Suppressor macrophage treated with lipopolysaccharide for 1 hour (primary cell): ENCODE measurements around the gene ARHGEF38.

Experiments
- DNase-seq, 3 donors: peaks; one replicate each; pipeline ENCODE4 v3.0.0-alpha.2; 2020 to 2022

Gene ARHGEF38, protein sequence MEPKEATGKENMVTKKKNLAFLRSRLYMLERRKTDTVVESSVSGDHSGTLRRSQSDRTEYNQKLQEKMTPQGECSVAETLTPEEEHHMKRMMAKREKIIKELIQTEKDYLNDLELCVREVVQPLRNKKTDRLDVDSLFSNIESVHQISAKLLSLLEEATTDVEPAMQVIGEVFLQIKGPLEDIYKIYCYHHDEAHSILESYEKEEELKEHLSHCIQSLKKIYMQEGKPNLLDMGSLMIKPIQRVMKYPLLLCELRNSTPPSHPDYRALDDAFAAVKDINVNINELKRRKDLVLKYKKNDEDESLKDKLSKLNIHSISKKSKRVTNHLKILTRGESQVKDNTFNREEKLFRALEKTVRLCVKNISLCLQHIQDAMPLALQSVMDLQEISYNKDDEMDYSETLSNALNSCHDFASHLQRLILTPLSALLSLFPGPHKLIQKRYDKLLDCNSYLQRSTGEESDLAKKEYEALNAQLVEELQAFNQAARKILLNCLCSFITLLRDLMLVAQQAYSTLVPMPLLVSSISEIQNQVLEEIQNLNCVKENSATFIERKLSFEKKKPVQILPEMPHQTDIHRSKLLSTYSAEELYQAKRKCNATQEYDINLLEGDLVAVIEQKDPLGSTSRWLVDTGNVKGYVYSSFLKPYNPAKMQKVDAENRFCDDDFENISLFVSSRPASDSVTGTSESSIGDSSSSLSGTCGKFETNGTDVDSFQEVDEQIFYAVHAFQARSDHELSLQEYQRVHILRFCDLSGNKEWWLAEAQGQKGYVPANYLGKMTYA

DNA sequence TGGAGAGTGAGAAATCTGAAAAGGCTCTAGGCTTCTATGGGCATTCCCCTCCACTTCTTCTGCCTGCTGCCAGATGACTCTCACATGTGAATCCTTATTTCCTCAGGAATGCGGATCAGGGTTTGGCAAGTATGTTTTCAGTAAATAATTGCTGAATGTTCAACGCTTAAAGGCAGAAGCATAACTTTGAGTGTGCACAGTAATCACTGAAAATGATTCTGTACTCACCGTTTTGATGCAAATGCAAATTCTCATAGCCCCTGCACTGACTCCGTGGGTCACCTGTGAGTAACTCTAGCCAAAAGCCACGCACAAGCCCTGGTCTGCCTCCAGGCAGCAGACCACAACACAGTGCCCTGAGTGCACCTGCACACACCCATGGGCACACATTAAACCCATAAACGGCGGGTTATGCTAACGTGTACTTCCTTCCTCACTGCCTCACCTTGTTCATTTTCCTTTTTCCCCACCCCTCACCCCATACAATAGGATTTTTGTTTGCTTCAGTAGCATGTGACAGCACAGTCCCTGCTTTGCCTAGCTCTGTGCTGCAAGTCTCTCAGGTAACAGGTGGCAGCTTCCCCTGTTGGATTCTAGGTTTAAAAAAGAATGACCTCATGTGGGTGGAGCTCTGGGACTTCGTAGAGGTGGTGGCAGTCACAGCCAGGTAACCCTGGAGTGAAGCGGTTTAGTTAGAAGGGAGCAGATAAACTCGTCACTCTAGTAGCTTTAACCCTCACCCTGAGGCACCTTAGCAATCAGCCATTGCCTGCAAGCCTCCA is at the start of gene ARHGEF38:
TSS of gene ARHGEF38 (plus strand) at position 656 of the 782 bp plus-strand sequence. CDS start 146 bp downstream, outside the sequence.
- DNase-seq, result no peak

DNA sequence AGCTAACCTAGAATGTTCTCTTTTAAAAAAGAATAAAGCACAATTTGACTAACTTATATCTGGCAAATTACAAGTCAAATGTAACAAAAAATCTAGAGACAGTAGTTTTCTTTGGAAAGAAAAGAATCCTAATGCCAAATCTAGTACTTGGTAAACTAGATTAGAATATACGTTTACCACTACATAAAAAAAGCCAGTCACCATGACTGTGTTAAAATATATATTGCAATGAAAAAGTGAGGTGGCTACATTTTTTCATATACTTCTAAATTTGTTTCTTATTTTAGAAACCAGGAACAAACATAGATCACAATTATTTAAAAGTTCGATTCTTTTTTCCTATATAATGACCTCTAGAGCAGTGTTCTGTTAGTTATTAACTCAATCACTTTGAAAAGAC is 48.9 kb upstream of the ARHGEF38 start:
- no peak for DNase-seq

DNA sequence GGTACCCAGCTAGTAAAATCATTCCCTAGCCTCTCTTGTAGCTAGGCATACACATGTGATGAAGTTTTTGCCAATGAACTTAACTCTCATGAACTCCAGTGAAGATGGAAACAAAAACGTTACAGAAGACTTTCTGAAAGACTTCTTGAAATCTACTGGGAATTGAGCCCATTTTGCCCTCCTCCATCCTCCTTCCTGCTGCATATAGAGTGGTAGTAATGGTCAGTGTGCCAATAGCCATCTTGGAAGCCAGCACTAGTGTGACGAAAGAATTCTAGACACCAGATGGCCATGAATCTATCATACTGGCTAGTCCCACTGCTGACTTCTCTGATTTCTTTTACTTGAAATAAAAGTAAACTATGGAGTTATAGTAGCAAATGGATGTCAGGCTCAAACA is 47.7 kb upstream of the ARHGEF38 start:
- no peak for DNase-seq

DNA sequence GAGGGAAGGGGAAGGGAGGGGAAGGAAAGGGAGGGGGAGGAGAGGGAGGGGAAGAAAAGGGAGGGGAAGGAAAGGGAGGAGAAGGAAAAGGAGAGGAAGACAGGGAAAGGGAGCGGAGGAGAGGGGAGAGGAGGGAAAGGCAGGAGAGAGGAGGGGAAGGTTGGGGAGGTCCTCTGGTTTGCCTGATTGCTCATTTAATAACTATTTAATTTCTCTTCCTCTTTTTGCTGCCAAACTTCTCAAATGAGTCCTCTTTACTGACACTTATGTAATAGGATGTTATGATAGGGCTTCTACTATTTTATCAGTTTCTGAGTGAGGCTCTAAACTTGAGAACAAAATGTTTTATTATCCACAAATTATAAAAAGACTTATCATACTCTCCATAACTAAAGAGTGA is 43.1 kb upstream of the ARHGEF38 start:
- DNase-seq, result peak; percentile 8 to 37 (median 36)

DNA sequence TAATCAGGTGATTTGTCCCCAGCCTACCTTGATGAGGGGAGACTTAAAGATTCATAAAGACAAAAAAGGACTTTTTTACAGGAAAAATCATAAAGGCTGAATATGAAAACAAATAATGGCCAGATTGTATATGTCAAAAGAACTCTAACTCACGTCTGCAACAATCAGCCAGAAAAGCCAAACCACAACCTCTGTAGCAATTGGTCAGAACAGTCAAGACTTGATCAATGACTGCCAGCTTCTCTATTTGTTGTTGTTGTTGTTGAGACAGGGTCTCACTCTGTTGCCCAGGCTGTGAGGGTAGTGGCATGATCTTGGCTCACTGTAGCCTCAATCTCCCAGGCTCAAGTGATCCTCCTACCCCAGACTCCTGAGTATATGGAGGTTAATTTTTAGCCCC is 42.7 kb upstream of the ARHGEF38 start:
- DNase-seq, result no peak

DNA sequence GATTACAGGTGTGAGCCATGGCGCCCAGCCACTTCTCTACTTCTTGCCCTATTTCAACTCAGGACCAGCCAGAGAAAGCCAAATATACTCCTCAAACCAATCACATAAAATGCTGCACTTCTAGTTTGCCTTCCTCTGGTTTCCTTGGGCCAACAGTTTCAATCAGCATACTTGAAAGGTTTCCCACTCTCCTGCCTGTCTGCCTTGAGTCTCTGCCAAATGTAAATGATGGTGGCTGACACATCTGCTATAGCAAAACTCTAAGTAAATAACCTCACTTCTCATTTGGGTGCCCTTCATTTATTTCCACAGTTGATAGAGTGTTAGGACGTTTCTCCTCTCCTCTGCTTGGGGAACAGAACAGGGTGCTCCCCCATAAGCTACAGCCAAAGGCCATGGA is 42.2 kb upstream of the ARHGEF38 start:
- DNase-seq, result no peak

DNA sequence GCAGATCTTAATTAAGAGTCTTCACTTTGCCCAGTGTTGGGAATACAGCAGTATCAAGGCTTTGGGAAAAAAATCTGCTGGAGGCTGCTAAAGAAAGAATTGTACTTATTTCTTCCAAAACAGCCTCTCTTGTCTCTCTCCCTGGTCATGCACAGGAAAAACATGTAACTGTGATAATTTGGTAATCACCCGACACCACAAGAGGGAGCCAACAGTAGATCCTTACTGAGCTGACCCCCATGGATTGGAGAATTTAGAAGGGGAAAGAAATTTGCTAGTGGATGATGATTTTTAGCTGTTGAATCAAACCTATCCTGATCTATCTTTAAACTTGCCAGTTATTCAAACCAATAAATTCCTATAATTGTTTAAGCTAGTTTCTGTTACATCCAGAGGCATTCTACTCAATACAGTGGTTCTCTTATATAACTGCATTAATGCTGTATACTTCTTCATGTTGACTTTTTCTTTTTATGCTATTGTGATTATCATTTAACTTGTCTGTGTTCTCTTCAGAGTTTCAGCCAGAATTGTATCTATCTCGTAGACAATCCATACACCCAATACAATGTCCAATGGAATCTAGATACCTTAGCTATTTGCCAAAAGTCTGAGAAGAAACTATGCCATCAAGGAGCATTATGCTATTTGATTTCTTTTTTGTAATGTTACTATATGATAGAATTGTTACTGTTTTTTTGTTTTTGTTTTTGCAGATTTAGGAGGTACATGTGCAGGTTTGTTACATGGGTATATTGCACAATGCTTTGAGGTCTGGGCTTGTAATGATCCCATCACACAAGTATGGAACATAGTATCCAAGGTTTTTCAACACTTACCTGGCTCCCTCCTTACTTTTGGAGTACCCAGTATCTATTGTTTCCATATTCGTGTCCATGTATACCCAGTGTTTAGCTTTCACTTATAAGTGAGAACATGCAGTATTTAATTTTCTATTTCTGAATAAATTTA is 31.3 kb upstream of the ARHGEF38 start:
- DNase-seq, result peak; percentile 54 to 63 (median 60)

DNA sequence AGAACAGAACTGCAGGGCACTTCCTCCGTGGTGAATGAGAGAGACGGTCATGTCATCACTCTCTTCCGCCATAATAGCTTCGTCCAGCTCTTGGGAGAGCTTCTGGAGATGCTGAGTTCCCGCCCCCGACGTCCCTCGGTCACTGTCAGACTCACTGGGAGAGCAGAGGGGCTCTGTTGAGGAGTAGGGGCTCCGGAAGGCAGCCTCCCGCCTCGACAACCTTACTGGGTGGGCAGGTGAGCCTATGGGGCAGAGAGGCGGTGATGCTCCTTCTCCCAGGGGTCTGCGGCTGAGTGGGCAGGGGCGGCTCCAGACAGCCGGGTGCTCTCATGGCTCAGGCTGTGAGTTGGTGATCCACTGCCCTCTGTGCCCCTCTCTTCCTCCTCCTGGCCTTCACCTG is 25.8 kb upstream of the ARHGEF38 start:
- no peak for DNase-seq

DNA sequence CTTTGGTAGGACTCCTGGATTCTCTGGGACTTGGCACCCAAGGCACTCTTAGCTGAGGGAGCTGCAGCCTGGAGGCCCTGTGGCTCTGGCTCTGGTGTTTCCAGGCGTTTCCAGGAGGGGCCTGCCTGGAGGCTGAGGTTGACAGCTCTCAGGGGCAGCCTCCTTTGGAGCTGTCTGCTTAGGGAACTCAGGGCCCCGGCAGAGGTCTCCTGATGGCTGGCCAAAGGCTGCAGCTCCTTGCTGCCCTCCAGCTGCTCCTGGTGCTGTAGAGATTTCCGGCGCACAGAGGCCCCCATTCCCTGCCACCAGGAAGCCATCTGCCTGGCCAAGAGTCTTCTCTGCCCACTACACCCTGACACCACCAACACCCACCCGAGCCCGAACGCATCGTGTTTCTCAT is 25.3 kb upstream of the ARHGEF38 start:
- DNase-seq, result no peak

DNA sequence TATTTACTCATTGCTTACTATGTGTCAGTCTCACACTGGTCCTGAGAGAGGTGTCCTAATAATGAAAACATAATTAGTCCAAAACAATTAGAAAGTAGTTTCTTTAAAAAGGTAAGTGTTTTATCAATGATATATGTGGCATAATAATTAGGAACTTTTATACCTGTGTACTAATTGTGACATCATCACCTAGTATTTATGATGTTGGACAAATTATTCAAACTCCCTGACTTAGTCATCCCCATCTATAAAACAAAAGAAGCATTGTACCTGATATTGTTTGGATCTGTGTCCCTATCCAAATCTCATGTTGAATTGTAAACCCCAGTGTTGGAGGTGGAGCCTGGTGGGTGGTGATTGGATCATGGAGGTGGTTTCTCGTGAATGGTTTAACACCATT is 15.8 kb upstream of the ARHGEF38 start:
- DNase-seq, result peak in 1 of 3 donors; percentile 10

DNA sequence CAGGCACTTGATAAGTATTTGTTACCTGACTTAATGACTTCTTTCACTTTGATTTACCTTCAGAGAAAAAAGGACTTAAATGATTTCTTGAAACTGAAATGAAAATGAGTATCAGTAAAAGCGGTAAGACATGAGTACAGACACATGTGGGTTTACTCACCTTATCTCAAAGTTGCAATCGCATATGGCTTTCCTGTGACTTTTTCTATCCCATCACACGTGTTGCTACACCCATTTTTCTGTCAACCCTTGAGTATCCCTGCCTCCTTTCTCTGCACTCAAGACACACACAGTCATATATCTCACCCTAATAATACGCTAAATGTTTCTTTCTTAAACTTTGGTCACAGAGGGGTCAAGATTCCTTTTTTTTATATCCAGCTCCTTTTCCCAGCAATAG is 11.0 kb upstream of the ARHGEF38 start:
- no peak for DNase-seq

DNA sequence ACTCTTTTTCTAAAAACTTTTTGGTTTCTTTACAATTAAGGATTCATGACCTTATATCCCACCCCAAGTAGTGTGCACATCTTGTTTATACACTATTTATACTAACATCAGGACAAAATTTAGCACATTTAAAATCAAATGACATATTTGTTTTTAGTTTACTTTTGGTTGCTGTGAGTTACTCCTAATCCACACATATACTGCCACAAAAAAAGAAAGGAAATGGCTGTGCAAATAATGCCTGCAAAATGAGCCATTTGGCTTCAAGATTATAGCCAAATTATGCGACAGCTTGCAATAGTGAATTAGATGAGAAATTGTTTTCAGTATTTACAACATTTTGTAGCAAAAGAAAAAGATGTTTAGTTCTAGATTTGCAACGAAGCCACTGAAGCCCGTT is 10.4 kb upstream of the ARHGEF38 start:
- DNase-seq, result no peak

DNA sequence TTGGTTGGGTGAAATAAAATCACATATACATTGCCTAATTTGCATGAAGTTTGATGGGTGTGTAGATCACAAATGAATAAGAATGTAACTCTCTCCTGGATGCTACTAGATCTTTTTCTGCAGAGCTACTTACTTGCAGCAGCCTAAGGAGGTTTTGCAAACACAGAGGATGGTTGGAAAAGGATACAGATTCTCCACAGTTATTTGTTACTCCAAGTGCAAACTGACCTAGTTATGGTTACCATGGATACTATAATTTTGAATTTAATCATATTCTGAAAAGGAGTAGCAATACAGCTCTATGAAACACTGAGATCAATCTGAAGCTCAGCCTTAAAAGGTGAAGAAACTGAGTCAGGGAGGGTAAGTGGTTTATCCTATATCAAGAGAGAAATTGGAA is 9.1 kb upstream of the ARHGEF38 start:
- no peak for DNase-seq

DNA sequence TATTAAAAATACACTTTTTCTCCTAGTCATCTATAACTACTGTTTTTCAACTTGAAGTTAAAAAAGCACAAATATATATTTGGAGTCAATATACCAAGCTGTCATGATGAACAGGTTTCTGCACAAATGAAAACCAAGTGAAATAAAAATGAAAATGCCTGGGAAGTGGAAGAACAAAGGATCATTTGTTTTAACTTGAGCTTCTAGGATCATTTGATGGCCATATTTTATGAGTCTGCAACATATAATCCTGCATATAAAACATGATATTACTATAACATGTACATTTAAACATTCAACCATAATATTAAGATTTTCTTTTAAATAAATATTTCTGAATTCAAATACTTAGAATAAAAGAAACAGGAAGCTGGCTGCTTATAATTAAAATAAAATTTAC is 8.5 kb upstream of the ARHGEF38 start:
- DNase-seq, result no peak

DNA sequence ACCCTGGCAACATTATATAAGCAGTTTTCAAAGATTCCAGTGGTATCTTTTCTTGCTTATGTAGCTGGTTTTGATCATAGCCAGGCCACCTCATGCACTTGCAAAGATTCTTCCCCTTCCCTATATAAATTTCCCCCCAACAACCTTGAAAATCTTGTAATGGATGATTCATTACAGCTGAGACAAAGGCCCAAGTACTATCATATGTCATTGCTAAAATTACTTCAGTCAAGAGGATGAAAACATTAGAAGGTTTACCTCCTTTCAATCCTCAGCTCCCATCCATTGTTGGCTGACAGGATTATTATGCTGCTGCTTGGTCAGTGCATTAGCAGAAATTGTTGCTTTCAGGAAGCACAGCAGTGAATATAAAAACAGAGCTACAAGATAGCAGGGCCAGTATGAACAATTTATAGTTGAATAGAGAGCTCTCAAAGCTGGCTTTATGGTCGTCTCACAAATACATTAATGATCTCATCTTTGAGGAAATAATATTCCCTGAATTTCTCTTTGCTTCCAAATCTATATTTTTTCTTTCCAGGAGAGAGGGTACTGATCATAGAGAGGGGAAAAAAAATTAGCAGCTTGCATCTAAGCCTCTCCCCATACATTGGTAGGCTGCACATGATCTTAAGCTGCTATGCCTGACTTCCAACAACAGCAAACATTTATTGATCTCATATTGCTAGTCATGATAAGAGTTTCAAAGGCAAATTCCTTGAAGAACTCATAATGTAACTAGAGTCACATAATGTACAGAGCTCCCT is 7.7 kb upstream of the ARHGEF38 start:
- DNase-seq, result peak in 1 of 3 donors; percentile 5

DNA sequence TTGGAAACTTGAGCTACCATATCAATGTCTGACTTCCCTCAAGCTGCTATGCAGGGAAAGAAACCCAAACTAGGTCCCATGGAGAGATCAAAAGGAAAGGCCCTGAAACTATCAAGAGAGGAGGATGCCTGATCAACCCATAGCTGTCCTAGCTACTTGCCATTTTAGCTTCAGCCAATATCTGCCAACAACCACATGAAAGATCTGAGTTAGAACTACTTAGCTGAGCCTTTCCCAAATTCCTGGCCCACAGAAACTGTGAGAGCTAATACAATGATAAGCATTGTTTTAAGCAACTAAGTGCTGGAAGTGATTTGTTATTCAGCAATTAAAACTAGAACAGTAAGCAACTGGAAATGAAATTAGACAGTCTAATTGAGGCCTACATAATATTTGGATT is 6.3 kb upstream of the ARHGEF38 start:
- no peak for DNase-seq

DNA sequence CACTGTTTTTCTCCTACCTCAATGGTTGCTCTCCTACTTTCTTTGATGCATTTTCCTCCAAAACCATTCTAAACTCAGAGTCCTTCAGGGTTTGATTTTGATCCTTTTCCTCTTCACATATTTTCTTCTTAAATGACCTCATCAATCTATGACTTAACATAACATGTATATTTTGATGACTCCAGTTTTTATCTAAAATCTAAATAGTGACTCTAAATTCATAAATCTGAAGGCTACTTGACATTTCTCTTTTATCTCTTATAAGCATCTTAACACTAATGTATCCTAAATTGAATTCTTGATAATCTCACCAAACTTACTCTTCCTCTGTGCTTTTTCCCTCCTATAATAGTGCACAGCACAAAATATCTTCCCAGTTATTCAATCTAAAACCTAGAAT is 4.7 kb upstream of the ARHGEF38 start:
- DNase-seq, result no peak

DNA sequence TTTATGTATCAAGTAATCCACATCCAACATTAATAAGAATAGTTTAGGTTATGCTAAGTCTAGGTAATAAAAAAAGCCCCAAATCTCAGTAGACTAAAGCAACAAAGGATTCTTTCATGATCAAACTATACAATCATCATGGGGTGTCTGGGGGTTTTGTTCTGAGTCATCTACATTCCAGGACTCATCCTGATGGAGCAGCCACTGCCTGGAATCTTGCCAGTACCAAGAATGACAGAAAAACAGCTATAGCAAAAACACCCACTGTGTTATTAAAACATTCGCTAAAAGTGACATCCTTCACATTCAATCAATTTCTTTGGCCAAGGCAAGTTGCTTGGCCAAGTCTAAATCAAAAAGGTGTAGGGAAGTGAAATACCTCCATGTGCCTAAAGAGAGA is 3.9 kb upstream of the ARHGEF38 start:
- no peak for DNase-seq

DNA sequence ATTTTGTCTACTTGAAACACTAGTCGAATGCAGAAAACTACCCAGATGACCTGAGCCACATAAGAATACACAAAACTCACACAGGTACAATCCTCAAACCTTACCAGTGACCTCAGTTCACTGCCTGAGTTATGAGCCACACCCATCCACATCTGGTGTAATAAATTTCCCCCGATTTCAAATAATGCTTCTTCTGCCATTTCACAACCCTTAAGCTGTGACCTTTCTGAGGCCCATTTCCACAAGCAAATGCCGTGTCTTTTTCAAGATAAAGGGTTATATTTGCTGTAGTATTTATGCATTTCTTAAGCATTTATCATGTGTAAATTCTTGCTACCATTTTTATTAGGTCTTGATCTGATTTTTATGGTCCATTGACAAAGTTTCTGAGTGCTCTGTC is 1.8 kb upstream of the ARHGEF38 start:
- DNase-seq, result no peak

DNA sequence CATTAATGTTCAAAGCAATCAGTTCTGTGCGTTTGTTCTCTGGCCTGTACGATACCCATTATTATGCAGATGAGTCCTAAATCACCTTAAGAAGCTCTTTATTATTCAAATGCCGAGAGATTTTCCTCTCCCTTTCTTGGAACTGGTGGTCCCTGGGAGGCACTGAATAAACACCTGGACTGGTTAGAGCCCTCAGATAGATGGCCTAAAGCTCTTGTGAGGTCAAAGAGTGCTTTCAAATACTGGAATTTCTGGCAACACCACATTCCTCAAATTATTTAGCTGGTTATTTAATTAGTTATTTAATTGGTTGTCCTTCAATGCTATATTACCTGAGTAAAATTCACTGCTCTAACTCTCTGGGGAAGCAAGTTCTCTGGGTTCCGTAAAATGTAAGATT is 3.0 kb downstream of the ARHGEF38 start:
- no peak for DNase-seq

DNA sequence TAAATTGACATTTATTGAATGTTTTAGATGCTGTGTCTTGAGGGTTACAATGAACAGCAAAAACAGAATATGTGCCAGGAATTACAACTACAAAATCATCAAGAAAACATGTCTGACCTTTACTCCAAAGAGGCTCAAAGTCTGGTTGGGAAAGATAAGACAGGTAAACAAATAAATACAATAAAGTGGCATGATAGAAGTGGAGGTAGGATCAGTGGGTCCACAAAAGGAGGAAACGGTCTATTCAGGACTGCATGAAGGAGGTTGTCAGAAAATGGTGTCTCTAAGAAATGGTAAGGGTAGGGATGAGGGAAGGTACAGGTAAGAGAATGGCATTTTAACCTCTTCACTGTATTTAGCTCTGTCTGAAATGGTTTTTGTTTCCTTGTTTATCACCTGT is 3.8 kb downstream of the ARHGEF38 start:
- DNase-seq, result no peak
